Gastroesophageal sphincter (tissue), 4 donors: ENCODE data around the gene NAALAD2. TPM values are rescaled to one million over a fixed set of nuclear protein-coding genes. Genes with fewer than 3 reads are reported as not detected.
"Not testable (repeated sequence)": the region's sequence is repeated elsewhere in the genome, so short reads cannot be mapped to it uniquely, and the experiment has no call there.

Source experiments
- ATAC-seq: fragments of 150-250 bp; one replicate; pipeline ENCODE4 v1.9.1; 2016; ENCODE audit warnings: mild to moderate bottlenecking, moderate library complexity
- H3K27ac ChIP-seq, 4 donors: fragments of 200-600 bp; sonication (generic) in 3 of 4; 1 replicate in 3 of 4; 2 replicates in 1 of 4; pipeline ENCODE4 v1.5.1; 2016 to 2019
- H3K27me3 ChIP-seq: fragments of 200-600 bp; sonication (generic); one replicate; pipeline ENCODE4 v1.5.1; 2019
- H3K36me3 ChIP-seq, 2 donors: fragments of 200-600 bp; sonication (generic); one replicate each; pipeline ENCODE4 v1.5.1; 2019; ENCODE audit warnings: control low read depth in 1 of 2
- H3K4me1 ChIP-seq, 3 donors: fragments of 200-600 bp; sonication (generic); 1 replicate in 2 of 3; 2 replicates in 1 of 3; pipeline ENCODE4 v1.5.1; 2016 to 2019; ENCODE audit warnings: control low read depth in 2 of 3
- H3K4me3 ChIP-seq, 2 donors: fragments of 200-600 bp; sonication (generic); one replicate each; pipeline ENCODE4 v1.5.1; 2019; ENCODE audit warnings: mild to moderate bottlenecking in 1 of 2, moderate library complexity in 1 of 2
- H3K9me3 ChIP-seq, 3 donors: fragments of 200-600 bp; sonication (generic); one replicate each; pipeline ENCODE4 v1.5.1; 2017 to 2019; ENCODE audit warnings: control low read depth in 2 of 3
- CTCF ChIP-seq, 4 experiments: fragments of 200-600 bp in 2 of 4; fragments of 450-650 bp in 2 of 4; sonication (generic) in 1 of 4; IDR thresholded peaks; one replicate each; pipeline ENCODE4 v1.5.1; 2017 to 2019; ENCODE audit warnings: antibody characterized with exemption in 4 of 4, mild to moderate bottlenecking in 2 of 4, moderate library complexity in 2 of 4
- EP300 ChIP-seq: sonication (generic); formaldehyde crosslinking; IDR thresholded peaks from one replicate; pipeline ENCODE4 v1.6.1; 2017; ENCODE audit warnings: antibody characterized with exemption, mild to moderate bottlenecking
- POLR2A ChIP-seq, 2 donors: fragments of 450-650 bp; IDR thresholded peaks; one replicate each; pipeline ENCODE4 v1.6.1; 2017; ENCODE audit warnings: antibody characterized with exemption in 2 of 2, mild to moderate bottlenecking in 2 of 2, moderate library complexity in 1 of 2
- POLR2AphosphoS5 ChIP-seq: sonication (generic); formaldehyde crosslinking; IDR thresholded peaks from one replicate; pipeline ENCODE4 v1.6.1; 2017; ENCODE audit warnings: antibody characterized with exemption
- WGBS, 2 donors: methylation state at CpG; one replicate each; pipeline ENCODE4 v1.1.5; 2018; ENCODE audit warnings: low coverage in 1 of 2; 5-methylcytosine and 5-hydroxymethylcytosine counted together
- total RNA-seq, 4 donors: library from RNA; depleted of rRNA; stranded (reverse); fragments of >200 nt; gene quantifications; one replicate each; pipeline ENCODE4 v1.1.0, GENCODE V29; 2016

The NAALAD2 gene
- total RNA-seq, result 1 to 10 TPM in 3 of 4 donors, under 1 TPM in 1; 0.66 to 2.8 (median 1.7) TPM

GRCh38 chr11:90134478-90135003, at the start of gene NAALAD2:
Gene NAALAD2, plus strand, starts transcription at chr11:90134663. Its CDS starts 96 bp downstream, at chr11:90134759.
- Histone ChIP-seq H3K9me3 (no peaks in the 10 kb centered on the region), H3K27ac (peak within 1 kb of the TSS in 3 of 4 donors; percentile 2 to 58 (median 18)), H3K27me3 (peaks cover 10% of the 10 kb centered on the region), H3K4me1 (peaks cover 0 to 12% (median 0%) of the 10 kb centered on the region in 3 donors), H3K36me3 (no peaks in the 10 kb centered on the region), H3K4me3 (peak within 1 kb of the TSS; percentile 20 to 56)
- ATAC-seq, result peak; percentile 76
- no peak for TF ChIP-seq POLR2A (IDR thresholded peaks at IDR 0.05)
- no peak for TF ChIP-seq CTCF (IDR thresholded peaks at IDR 0.05)
- TF ChIP-seq EP300, result no peak
- no peak for TF ChIP-seq POLR2AphosphoS5
- 0 to 7% methylated on average over 7 to 8 of the region's 25 CpGs for WGBS, 2 donors

GRCh38 chr11:90085650-90086049, 48.8 kb upstream of the NAALAD2 start, which contains the start of gene UBTFL1:
Gene UBTFL1, plus strand, starts transcription at chr11:90085950. Its CDS starts 0 bp downstream, at chr11:90085950.
- no CpG with 5 or more reads among the region's 3 CpGs for WGBS, 2 donors
- H3K27me3 ChIP-seq, result not testable (repeated sequence)

GRCh38 chr11:90088731-90089130, 45.7 kb upstream of the NAALAD2 start:
- not testable (repeated sequence) for H3K4me3 ChIP-seq, H3K36me3 ChIP-seq, ATAC-seq, H3K4me1 ChIP-seq, H3K27ac ChIP-seq, H3K27me3 ChIP-seq, H3K9me3 ChIP-seq
- WGBS, 2 donors, result 33 to 40% methylated on average over 1 to 2 of the region's 2 CpGs

More at GRCh38 chr11:90085650-90086049, 48.8 kb upstream of the NAALAD2 start, which contains the start of gene UBTFL1:
- not testable (repeated sequence) for H3K4me1 ChIP-seq, H3K27ac ChIP-seq, H3K36me3 ChIP-seq, H3K4me3 ChIP-seq, H3K9me3 ChIP-seq, ATAC-seq

- not testable (repeated sequence) for H3K27ac ChIP-seq, H3K4me3 ChIP-seq, H3K9me3 ChIP-seq, H3K27me3 ChIP-seq, H3K4me1 ChIP-seq, H3K36me3 ChIP-seq, ATAC-seq
- WGBS, 2 donors, result 84% methylated on average over 13 of the region's 28 CpGs; no CpG with 5 or more reads in 1 of the 2 donors
Measured at GRCh38 chr11:90095230-90095924, 39.1 kb upstream of the NAALAD2 start.

- not testable (repeated sequence) for H3K9me3 ChIP-seq, H3K27ac ChIP-seq, H3K27me3 ChIP-seq, H3K4me3 ChIP-seq, H3K4me1 ChIP-seq, H3K36me3 ChIP-seq, ATAC-seq
- WGBS, 2 donors, result 53 to 63% methylated on average over 1 to 3 of the region's 4 CpGs
Measured at GRCh38 chr11:90098261-90098660, 36.2 kb upstream of the NAALAD2 start.

GRCh38 chr11:90100431-90100830, 34.0 kb upstream of the NAALAD2 start:
- Histone ChIP-seq H3K9me3 (no peaks in the 10 kb centered on the region), H3K4me1 (no peaks in the 10 kb centered on the region), H3K4me3 (no peak overlapping the region), H3K36me3 (no peaks in the 10 kb centered on the region), H3K27ac (no peak overlapping the region), H3K27me3 (no peaks in the 10 kb centered on the region)
- WGBS, 2 donors, result 87 to 93% methylated on average over 3 of the region's 3 CpGs
- TF ChIP-seq POLR2AphosphoS5 (no peak), EP300 (no peak), POLR2A (IDR thresholded peaks at IDR 0.05) (no peak), CTCF (IDR thresholded peaks at IDR 0.05) (no peak)
- ATAC-seq, result no peak

GRCh38 chr11:90113541-90113940, 20.9 kb upstream of the NAALAD2 start:
- no peaks in the 10 kb centered on the region for H3K4me1 ChIP-seq
- 7 to 13% methylated on average over 2 of the region's 2 CpGs for WGBS, 2 donors
- ATAC-seq, result no peak
- no peak overlapping the region for H3K27ac ChIP-seq
- H3K9me3 ChIP-seq, result no peaks in the 10 kb centered on the region
- TF ChIP-seq CTCF (IDR thresholded peaks at IDR 0.05), result peak in 1 of 4 experiments; percentile 10
- TF ChIP-seq POLR2AphosphoS5, result no peak
- H3K36me3 ChIP-seq, result no peaks in the 10 kb centered on the region
- no peak overlapping the region for H3K4me3 ChIP-seq
- no peaks in the 10 kb centered on the region for H3K27me3 ChIP-seq
